Measurements from ENCODE around the gene PITPNC1.

Gene PITPNC1

GRCh38 chr17:67729903-67730302 lies 352.8 kb downstream of the PITPNC1 start:
- DNase-seq (ENCODE audit: low read depth), result no peak

DNA sequence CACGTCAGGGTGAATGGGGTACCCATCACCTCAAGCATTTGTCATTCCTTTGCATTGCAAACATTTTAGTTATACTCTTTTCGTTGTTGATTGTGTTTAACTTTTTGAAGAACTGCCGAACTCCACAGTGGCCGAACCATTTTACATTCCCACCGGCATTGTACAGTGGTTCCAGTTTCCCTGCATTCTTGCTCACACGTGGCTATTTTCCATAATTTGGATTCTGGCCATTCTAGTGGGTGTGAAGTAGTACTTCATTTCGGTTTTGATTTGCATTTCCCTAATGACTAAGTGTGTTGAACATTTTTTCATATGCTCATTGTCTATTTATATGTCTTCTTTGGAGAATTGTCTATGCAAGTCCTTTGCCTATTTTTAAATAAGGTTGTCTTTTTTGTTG lies 353.6 kb downstream of the PITPNC1 start:
- DNase-seq (ENCODE audit: low read depth), result no peak

DNA sequence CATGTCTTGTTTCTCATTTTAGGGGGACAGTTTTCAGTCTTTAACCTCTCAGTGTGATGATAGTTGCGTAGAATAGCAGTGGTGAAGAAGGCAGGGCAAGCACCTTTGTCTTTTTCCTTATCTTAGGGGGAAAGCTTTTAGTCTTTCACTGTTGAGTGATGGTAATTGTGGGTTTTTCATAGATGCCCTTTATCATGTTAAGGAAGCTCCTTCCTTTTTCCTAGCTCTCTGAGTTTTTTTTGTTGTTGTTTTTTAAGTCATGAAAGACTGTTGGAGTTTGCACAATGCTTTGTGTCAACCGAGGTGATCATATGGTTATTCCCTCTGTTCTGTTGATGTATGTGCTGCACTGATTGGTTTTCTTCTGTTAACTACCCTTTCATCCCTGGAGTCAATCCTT lies 356.4 kb downstream of the PITPNC1 start:
- no peak for DNase-seq (ENCODE audit: low read depth)

DNA sequence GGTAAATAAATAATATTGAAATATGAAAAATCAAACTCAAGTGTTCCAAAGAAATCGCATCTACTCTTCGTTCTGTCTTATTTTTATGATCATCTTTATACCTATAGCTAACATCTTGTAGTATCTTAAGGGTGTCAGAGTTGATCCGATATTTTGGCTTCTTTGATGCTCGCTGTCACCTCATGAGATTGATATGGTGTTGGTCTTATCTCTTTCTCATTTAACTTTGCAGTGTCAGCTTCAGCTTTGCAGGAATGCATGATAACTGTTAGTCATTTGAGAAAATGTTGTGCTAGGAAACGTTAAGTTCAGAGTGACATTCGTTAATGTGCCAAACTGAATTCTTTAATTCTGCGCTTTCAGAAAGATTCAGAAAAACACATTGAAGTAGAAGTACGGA lies 360.1 kb downstream of the PITPNC1 start:
- no peak for DNase-seq (ENCODE audit: low read depth)

- DNase-seq (ENCODE audit: low read depth), result no peak
Measured at GRCh38 chr17:67742025-67742424, 364.9 kb downstream of the PITPNC1 start.

Measured in fibroblast of gingiva (primary cell).